GM23338 (cell line): ENCODE measurements around the gene DNAJC4. TPM values are rescaled to one million over a fixed set of nuclear protein-coding genes. Genes with fewer than 3 reads are reported as not detected.

ENCODE experiments used
- ATAC-seq: fragments of 200-7000 bp; cut with Tn5 transposase; 3 replicates; pipeline ENCODE4 v1.9.1; 2020
- DNase-seq: peaks from one replicate; pipeline ENCODE4 v3.0.0-alpha.2; 2015; ENCODE audit warnings: low spot score
- H2AFZ ChIP-seq: fragments of 200-600 bp; sonication (generic); 2 replicates; pipeline ENCODE4 v1.8.0; 2016; ENCODE audit warnings: antibody characterized with exemption, mild to moderate bottlenecking, moderate library complexity
- H3F3A ChIP-seq: fragments of 200-600 bp; sonication (generic); replicated peaks from 2 replicates; pipeline ENCODE4 v1.8.0; 2017; ENCODE audit warnings: antibody characterized with exemption, mixed run types, low read depth
- H3K27ac ChIP-seq: fragments of 200-600 bp; sonication (generic); 2 replicates; pipeline ENCODE4 v1.6.1; 2016; ENCODE audit warnings: low read depth
- H3K27me3 ChIP-seq: fragments of 200-600 bp; sonication (generic); 2 replicates; pipeline ENCODE4 v1.8.0; 2016; ENCODE audit warnings: mild to moderate bottlenecking, mixed run types, moderate library complexity; ENCODE audit not compliant: insufficient read depth
- H3K36me3 ChIP-seq: fragments of 200-600 bp; sonication (generic); 2 replicates; pipeline ENCODE4 v1.8.0; 2016; ENCODE audit warnings: mild to moderate bottlenecking; ENCODE audit not compliant: insufficient read depth
- H3K4me1 ChIP-seq: fragments of 200-600 bp; sonication (generic); 2 replicates; pipeline ENCODE4 v1.8.0; 2016; ENCODE audit warnings: mild to moderate bottlenecking, moderate library complexity; ENCODE audit not compliant: insufficient read depth
- H3K4me2 ChIP-seq: fragments of 200-600 bp; sonication (generic); 2 replicates; pipeline ENCODE4 v1.7.1; 2017; ENCODE audit warnings: mixed run types
- H3K4me3 ChIP-seq: fragments of 200-600 bp; sonication (generic); 2 replicates; pipeline ENCODE4 v1.6.1; 2016; ENCODE audit warnings: mixed run types
- H3K79me2 ChIP-seq: fragments of 200-600 bp; sonication (generic); replicated peaks from 2 replicates; pipeline ENCODE4 v1.8.0; 2017; ENCODE audit warnings: mild to moderate bottlenecking; ENCODE audit not compliant: insufficient read depth
- H3K9me2 ChIP-seq: fragments of 200-600 bp; sonication (generic); 2 replicates; pipeline ENCODE4 v1.8.0; 2017; ENCODE audit not compliant: insufficient read depth
- H4K20me1 ChIP-seq: fragments of 200-600 bp; sonication (generic); replicated peaks from 2 replicates; pipeline ENCODE4 v1.8.0; 2017; ENCODE audit warnings: mild to moderate bottlenecking; ENCODE audit not compliant: insufficient read depth
- H3K27ac Mint-ChIP-seq: 2 replicates; pipeline ENCODE4 v1.8.0; 2020; ENCODE audit warnings: inconsistent platforms, mild to moderate bottlenecking, moderate library complexity, mixed read lengths
- H3K27me3 Mint-ChIP-seq: 3 replicates; pipeline ENCODE4 v1.8.0; 2022; ENCODE audit warnings: low read depth, mild to moderate bottlenecking, moderate library complexity, mixed read lengths, inconsistent platforms; ENCODE audit not compliant: insufficient read depth, poor library complexity
- H3K36me3 Mint-ChIP-seq: 3 replicates; pipeline ENCODE4 v1.8.0; 2021; ENCODE audit warnings: low read depth, mild to moderate bottlenecking, inconsistent platforms, moderate library complexity, mixed read lengths
- H3K4me1 Mint-ChIP-seq: 3 replicates; pipeline ENCODE4 v1.8.0; 2020; ENCODE audit warnings: mild to moderate bottlenecking, inconsistent platforms, mixed read lengths
- H3K4me3 Mint-ChIP-seq: 3 replicates; pipeline ENCODE4 v1.8.0; 2021; ENCODE audit warnings: moderate library complexity, mild to moderate bottlenecking, inconsistent platforms, mixed read lengths
- H3K9me3 Mint-ChIP-seq: 3 replicates; pipeline ENCODE4 v1.8.0; 2020; ENCODE audit warnings: moderate library complexity, mild to moderate bottlenecking, inconsistent platforms, mixed read lengths
- ETS1 ChIP-seq: IDR thresholded peaks from 2 replicates; pipeline ENCODE4 v1.6.1; 2016; ENCODE audit warnings: antibody characterized with exemption
- EZH2 ChIP-seq: fragments of 200-600 bp; sonication (generic); IDR thresholded peaks from one replicate; pipeline ENCODE4 v1.8.0; 2017; ENCODE audit warnings: antibody characterized with exemption, mild to moderate bottlenecking, low read depth; ENCODE audit not compliant: unreplicated experiment
- EZH2phosphoT487 ChIP-seq: fragments of 200-600 bp; sonication (generic); IDR thresholded peaks from one replicate; pipeline ENCODE4 v1.8.1; 2018; ENCODE audit warnings: antibody characterized with exemption; ENCODE audit not compliant: unreplicated experiment
- JUNB ChIP-seq: IDR thresholded peaks from one replicate; pipeline ENCODE4 v1.6.1; 2016; ENCODE audit warnings: antibody characterized with exemption; ENCODE audit not compliant: unreplicated experiment
- POLR2AphosphoS5 ChIP-seq: IDR thresholded peaks from 2 replicates; pipeline ENCODE4 v1.6.1; 2016; ENCODE audit warnings: antibody characterized with exemption, low read depth
- REST ChIP-seq: IDR thresholded peaks from one replicate; pipeline ENCODE4 v1.6.1; 2018; ENCODE audit warnings: antibody characterized with exemption; ENCODE audit not compliant: unreplicated experiment
- STAT1 ChIP-seq: IDR thresholded peaks from one replicate; pipeline ENCODE4 v1.6.1; 2016; ENCODE audit warnings: antibody characterized with exemption; ENCODE audit not compliant: unreplicated experiment
- ZNF114 ChIP-seq: fragments of 250-450 bp; sonication (Bioruptor Pico); IDR thresholded peaks from 2 replicates; pipeline ENCODE4 v1.5.0; 2020; ENCODE audit warnings: mild to moderate bottlenecking, moderate library complexity
- ZNF331 ChIP-seq: fragments of 250-450 bp; sonication (Bioruptor Pico); IDR thresholded peaks from 2 replicates; pipeline ENCODE4 v1.5.0; 2020; ENCODE audit warnings: low read depth, mild to moderate bottlenecking, moderate library complexity
- polyA plus RNA-seq: library from polyadenylated mRNA; unstranded; fragments of >200 nt; fragmentation: Nextera tagmentation; extraction: Ambion mirVana; gene quantifications from 2 replicates; pipeline ENCODE4 v1.2.1, GENCODE V29; 2016
- total RNA-seq: library from RNA; depleted of rRNA; stranded (reverse); fragments of >200 nt; shearing (Covaris generic); gene quantifications from 2 replicates; pipeline ENCODE4 v1.2.3, GENCODE V29; 2014
- TF ChIP-seq, protein P1 (sequence below): fragments of 250-450 bp; sonication (Bioruptor Pico); IDR thresholded peaks from 2 replicates; pipeline ENCODE4 v1.5.0; 2020; ENCODE audit warnings: mild to moderate bottlenecking, moderate library complexity

DNAJC4 gene
- total and polyA plus RNA-seq, 2 experiments from 2014 or later, result 10.5 to 34.4 TPM

GRCh38 chr11:64226507-64227051 lies 3.8 kb upstream of the DNAJC4 start:
- no peaks in the 10 kb centered on the region; the same call in 1 of the 2 replicates for H3K36me3 ChIP-seq
- H3K4me2 ChIP-seq, result peak overlapping the region; percentile 97
- Mint-ChIP-seq H3K27ac (no peak overlapping the region), H3K4me3 (peak overlapping the region; percentile 89), H3K4me1 (peaks cover 16% of the 10 kb centered on the region), H3K27me3 (peaks cover 9% of the 10 kb centered on the region), H3K36me3 (no peaks in the 10 kb centered on the region), H3K9me3 (no peaks in the 10 kb centered on the region)
- no peaks in the 10 kb centered on the region for H3K9me2 ChIP-seq
- 0 out of 2 replicates have a peak, but pooled peaks cover 5% of the 10 kb centered on the region for H3F3A ChIP-seq
- no peaks in the 10 kb centered on the region; the same call in 1 of the 2 replicates for H3K79me2 ChIP-seq
- peak; percentile 64 for DNase-seq
- 0 out of 2 replicates have a peak, but pooled peaks cover 3% of the 10 kb centered on the region for H3K27me3 ChIP-seq
- H3K27ac ChIP-seq, result no peak overlapping the region
- no peak for TF ChIP-seq ZNF331
- no peak for TF ChIP-seq JUNB
- TF ChIP-seq EZH2, result no peak
- TF ChIP-seq ZNF114, result no peak
- no peak for TF ChIP-seq ETS1
- no peak for TF ChIP-seq STAT1
- no peak for TF ChIP-seq POLR2AphosphoS5
- TF ChIP-seq EZH2phosphoT487, result no peak
- TF ChIP-seq REST, result no peak
- TF ChIP-seq, protein P1, sequence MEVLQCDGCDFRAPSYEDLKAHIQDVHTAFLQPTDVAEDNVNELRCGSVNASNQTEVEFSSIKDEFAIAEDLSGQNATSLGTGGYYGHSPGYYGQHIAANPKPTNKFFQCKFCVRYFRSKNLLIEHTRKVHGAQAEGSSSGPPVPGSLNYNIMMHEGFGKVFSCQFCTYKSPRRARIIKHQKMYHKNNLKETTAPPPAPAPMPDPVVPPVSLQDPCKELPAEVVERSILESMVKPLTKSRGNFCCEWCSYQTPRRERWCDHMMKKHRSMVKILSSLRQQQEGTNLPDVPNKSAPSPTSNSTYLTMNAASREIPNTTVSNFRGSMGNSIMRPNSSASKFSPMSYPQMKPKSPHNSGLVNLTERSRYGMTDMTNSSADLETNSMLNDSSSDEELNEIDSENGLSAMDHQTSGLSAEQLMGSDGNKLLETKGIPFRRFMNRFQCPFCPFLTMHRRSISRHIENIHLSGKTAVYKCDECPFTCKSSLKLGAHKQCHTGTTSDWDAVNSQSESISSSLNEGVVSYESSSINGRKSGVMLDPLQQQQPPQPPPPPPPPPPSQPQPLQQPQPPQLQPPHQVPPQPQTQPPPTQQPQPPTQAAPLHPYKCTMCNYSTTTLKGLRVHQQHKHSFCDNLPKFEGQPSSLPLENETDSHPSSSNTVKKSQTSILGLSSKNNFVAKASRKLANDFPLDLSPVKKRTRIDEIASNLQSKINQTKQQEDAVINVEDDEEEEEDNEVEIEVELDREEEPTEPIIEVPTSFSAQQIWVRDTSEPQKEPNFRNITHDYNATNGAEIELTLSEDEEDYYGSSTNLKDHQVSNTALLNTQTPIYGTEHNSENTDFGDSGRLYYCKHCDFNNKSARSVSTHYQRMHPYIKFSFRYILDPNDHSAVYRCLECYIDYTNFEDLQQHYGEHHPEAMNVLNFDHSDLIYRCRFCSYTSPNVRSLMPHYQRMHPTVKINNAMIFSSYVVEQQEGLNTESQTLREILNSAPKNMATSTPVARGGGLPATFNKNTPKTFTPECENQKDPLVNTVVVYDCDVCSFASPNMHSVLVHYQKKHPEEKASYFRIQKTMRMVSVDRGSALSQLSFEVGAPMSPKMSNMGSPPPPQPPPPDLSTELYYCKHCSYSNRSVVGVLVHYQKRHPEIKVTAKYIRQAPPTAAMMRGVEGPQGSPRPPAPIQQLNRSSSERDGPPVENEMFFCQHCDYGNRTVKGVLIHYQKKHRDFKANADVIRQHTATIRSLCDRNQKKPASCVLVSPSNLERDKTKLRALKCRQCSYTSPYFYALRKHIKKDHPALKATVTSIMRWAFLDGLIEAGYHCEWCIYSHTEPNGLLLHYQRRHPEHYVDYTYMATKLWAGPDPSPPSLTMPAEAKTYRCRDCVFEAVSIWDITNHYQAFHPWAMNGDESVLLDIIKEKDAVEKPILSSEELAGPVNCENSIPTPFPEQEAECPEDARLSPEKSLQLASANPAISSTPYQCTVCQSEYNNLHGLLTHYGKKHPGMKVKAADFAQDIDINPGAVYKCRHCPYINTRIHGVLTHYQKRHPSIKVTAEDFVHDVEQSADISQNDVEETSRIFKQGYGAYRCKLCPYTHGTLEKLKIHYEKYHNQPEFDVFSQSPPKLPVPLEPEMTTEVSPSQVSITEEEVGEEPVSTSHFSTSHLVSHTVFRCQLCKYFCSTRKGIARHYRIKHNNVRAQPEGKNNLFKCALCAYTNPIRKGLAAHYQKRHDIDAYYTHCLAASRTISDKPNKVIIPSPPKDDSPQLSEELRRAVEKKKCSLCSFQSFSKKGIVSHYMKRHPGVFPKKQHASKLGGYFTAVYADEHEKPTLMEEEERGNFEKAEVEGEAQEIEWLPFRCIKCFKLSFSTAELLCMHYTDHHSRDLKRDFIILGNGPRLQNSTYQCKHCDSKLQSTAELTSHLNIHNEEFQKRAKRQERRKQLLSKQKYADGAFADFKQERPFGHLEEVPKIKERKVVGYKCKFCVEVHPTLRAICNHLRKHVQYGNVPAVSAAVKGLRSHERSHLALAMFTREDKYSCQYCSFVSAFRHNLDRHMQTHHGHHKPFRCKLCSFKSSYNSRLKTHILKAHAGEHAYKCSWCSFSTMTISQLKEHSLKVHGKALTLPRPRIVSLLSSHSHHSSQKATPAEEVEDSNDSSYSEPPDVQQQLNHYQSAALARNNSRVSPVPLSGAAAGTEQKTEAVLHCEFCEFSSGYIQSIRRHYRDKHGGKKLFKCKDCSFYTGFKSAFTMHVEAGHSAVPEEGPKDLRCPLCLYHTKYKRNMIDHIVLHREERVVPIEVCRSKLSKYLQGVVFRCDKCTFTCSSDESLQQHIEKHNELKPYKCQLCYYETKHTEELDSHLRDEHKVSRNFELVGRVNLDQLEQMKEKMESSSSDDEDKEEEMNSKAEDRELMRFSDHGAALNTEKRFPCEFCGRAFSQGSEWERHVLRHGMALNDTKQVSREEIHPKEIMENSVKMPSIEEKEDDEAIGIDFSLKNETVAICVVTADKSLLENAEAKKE (CRISPR knock-in tag), result no peak
- H2AFZ ChIP-seq, result peak overlapping the region; percentile 85; the same call in 1 of the 2 replicates
- H3K4me3 ChIP-seq, result peak overlapping the region; percentile 98
- ATAC-seq, result peak; percentile 12
- H4K20me1 ChIP-seq, result no peaks in the 10 kb centered on the region
- H3K4me1 ChIP-seq, result peaks cover 7% of the 10 kb centered on the region; the same call in 1 of the 2 replicates
